HS-27A (cell line): ENCODE measurements around the gene ASGR2.
"Not testable (repeated sequence)": the region's sequence is repeated elsewhere in the genome, so short reads cannot be mapped to it uniquely, and the experiment has no call there.

Experiments used
- DNase-seq: peaks from one replicate; pipeline ENCODE4 v3.0.0-alpha.2; 2012; ENCODE audit warnings: low read depth, missing footprints

The ASGR2 gene

GRCh38 chr17:7098802-7099459, 15.7 kb downstream of the ASGR2 start:
- DNase-seq: no peak

- DNase-seq: no peak
These were observed 16.7 kb downstream of the ASGR2 start for GRCh38 chr17:7097940-7098339.

GRCh38 chr17:7095625-7096024, 19.0 kb downstream of the ASGR2 start:
- DNase-seq: no peak

GRCh38 chr17:7094652-7095019, 20.0 kb downstream of the ASGR2 start:
- no peak for DNase-seq

- DNase-seq: not testable (repeated sequence)
These were observed 23.2 kb downstream of the ASGR2 start for GRCh38 chr17:7091311-7092005.

GRCh38 chr17:7089570-7089969, 25.1 kb downstream of the ASGR2 start:
- DNase-seq: not testable (repeated sequence)

- not testable (repeated sequence) for DNase-seq
These were observed 26.2 kb downstream of the ASGR2 start for GRCh38 chr17:7088442-7088841.

GRCh38 chr17:7084088-7084487, 30.5 kb downstream of the ASGR2 start:
- no peak for DNase-seq

- no peak for DNase-seq
These were observed 31.0 kb downstream of the ASGR2 start for GRCh38 chr17:7083592-7083991.

- no peak for DNase-seq
These were observed 33.1 kb downstream of the ASGR2 start for GRCh38 chr17:7081341-7082062.

GRCh38 chr17:7080456-7081041, 34.1 kb downstream of the ASGR2 start:
- no peak for DNase-seq

GRCh38 chr17:7079581-7080455, 34.8 kb downstream of the ASGR2 start, which contains the start of gene CLEC10A:
TSS of gene CLEC10A (minus strand) at chr17:7080251. CDS start at chr17:7078812, 1,439 bp downstream.
- DNase-seq: no peak

- no peak for DNase-seq
These were observed 35.9 kb downstream of the ASGR2 start for GRCh38 chr17:7078711-7079110.

GRCh38 chr17:7077911-7078546, 36.6 kb downstream of the ASGR2 start:
- DNase-seq: no peak

- DNase-seq: no peak
These were observed 39.7 kb downstream of the ASGR2 start for GRCh38 chr17:7074931-7075330.

- DNase-seq: no peak
These were observed 42.2 kb downstream of the ASGR2 start for GRCh38 chr17:7072406-7072805.

GRCh38 chr17:7070712-7071111, 43.9 kb downstream of the ASGR2 start:
- no peak for DNase-seq

- DNase-seq: no peak
These were observed 46.4 kb downstream of the ASGR2 start for GRCh38 chr17:7068268-7068667.

GRCh38 chr17:7067198-7067597, 47.4 kb downstream of the ASGR2 start:
- no peak for DNase-seq

GRCh38 chr17:7064261-7064660, 50.4 kb downstream of the ASGR2 start:
- no peak for DNase-seq

GRCh38 chr17:7063518-7064094, 51.0 kb downstream of the ASGR2 start:
- DNase-seq: no peak
